ENCODE data around the gene TRAF5. TPM values are rescaled to one million over a fixed set of nuclear protein-coding genes. Genes with fewer than 3 reads are reported as not detected.

TRAF5 gene
- total and polyA plus RNA-seq, 4 donors, result 0.68 to 3.3 (median 1.6) TPM

DNA sequence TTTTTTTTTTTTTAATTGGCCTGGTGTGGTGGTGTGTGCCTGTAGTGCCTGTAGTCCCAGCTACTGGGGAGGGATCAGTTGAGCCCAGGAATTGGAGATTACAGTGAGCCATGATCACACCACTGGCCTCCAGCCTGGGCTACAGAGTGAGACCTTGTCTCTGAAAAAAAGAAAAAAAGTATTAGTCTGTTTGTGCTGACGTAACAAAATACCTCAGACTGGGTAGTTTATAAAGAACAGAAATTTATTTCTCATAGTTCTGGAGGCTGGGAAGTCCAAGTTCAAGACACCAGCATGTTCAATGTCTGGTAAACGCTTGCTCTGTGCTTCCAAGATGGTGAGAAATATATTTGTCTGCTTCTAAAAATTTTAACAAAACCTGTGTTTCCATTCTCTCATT is 25.8 kb downstream of the TRAF5 start:
- Histone ChIP-seq H3K4me3 (ENCODE audit: low read depth in 1 of 3, low read length in 3 of 3) (no peak overlapping the region), H3K27me3 (ENCODE audit: control insufficient read depth in 4 of 4, insufficient read depth in 4 of 4, low read length in 3 of 4) (no peaks in the 10 kb centered on the region), H3K9ac (ENCODE audit: low read depth in 1 of 2, low read length in 2 of 2) (no peak overlapping the region), H3K27ac (ENCODE audit: low read depth in 1 of 2, low read length in 2 of 2) (no peak overlapping the region), H3K9me3 (ENCODE audit: control insufficient read depth in 4 of 4, low read length in 3 of 4) (no peaks in the 10 kb centered on the region), H3K36me3 (ENCODE audit: control insufficient read depth in 4 of 4, insufficient read depth in 3 of 4, low read depth in 1 of 4, low read length in 3 of 4) (no peaks in the 10 kb centered on the region), H3K4me1 (ENCODE audit: control insufficient read depth in 4 of 4, insufficient read depth in 4 of 4, low read length in 3 of 4) (no peaks in the 10 kb centered on the region)
- DNase-seq (ENCODE audit: low spot score), result no peak
- TF ChIP-seq, protein P1, sequence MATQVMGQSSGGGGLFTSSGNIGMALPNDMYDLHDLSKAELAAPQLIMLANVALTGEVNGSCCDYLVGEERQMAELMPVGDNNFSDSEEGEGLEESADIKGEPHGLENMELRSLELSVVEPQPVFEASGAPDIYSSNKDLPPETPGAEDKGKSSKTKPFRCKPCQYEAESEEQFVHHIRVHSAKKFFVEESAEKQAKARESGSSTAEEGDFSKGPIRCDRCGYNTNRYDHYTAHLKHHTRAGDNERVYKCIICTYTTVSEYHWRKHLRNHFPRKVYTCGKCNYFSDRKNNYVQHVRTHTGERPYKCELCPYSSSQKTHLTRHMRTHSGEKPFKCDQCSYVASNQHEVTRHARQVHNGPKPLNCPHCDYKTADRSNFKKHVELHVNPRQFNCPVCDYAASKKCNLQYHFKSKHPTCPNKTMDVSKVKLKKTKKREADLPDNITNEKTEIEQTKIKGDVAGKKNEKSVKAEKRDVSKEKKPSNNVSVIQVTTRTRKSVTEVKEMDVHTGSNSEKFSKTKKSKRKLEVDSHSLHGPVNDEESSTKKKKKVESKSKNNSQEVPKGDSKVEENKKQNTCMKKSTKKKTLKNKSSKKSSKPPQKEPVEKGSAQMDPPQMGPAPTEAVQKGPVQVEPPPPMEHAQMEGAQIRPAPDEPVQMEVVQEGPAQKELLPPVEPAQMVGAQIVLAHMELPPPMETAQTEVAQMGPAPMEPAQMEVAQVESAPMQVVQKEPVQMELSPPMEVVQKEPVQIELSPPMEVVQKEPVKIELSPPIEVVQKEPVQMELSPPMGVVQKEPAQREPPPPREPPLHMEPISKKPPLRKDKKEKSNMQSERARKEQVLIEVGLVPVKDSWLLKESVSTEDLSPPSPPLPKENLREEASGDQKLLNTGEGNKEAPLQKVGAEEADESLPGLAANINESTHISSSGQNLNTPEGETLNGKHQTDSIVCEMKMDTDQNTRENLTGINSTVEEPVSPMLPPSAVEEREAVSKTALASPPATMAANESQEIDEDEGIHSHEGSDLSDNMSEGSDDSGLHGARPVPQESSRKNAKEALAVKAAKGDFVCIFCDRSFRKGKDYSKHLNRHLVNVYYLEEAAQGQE (IDR thresholded peaks at IDR 0.05), result no peak
- TF ChIP-seq, protein P2, sequence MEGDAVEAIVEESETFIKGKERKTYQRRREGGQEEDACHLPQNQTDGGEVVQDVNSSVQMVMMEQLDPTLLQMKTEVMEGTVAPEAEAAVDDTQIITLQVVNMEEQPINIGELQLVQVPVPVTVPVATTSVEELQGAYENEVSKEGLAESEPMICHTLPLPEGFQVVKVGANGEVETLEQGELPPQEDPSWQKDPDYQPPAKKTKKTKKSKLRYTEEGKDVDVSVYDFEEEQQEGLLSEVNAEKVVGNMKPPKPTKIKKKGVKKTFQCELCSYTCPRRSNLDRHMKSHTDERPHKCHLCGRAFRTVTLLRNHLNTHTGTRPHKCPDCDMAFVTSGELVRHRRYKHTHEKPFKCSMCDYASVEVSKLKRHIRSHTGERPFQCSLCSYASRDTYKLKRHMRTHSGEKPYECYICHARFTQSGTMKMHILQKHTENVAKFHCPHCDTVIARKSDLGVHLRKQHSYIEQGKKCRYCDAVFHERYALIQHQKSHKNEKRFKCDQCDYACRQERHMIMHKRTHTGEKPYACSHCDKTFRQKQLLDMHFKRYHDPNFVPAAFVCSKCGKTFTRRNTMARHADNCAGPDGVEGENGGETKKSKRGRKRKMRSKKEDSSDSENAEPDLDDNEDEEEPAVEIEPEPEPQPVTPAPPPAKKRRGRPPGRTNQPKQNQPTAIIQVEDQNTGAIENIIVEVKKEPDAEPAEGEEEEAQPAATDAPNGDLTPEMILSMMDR (IDR thresholded peaks at IDR 0.05; ENCODE audit: low read depth, low read length, missing input control), result no peak
- TF ChIP-seq RAD21 (IDR thresholded peaks at IDR 0.05) (no peak), FOXA1 (IDR thresholded peaks at IDR 0.05) (no peak), YY1 (IDR thresholded peaks at IDR 0.05) (no peak), TAF1 (conservative IDR thresholded peaks at IDR 0.05) (no peak), SP1 (IDR thresholded peaks at IDR 0.05) (no peak)
- TF ChIP-seq, protein P3, sequence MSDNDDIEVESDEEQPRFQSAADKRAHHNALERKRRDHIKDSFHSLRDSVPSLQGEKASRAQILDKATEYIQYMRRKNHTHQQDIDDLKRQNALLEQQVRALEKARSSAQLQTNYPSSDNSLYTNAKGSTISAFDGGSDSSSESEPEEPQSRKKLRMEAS (IDR thresholded peaks at IDR 0.05), result no peak
- WGBS, result 95% methylated on average over 2 of the region's 2 CpGs

DNA sequence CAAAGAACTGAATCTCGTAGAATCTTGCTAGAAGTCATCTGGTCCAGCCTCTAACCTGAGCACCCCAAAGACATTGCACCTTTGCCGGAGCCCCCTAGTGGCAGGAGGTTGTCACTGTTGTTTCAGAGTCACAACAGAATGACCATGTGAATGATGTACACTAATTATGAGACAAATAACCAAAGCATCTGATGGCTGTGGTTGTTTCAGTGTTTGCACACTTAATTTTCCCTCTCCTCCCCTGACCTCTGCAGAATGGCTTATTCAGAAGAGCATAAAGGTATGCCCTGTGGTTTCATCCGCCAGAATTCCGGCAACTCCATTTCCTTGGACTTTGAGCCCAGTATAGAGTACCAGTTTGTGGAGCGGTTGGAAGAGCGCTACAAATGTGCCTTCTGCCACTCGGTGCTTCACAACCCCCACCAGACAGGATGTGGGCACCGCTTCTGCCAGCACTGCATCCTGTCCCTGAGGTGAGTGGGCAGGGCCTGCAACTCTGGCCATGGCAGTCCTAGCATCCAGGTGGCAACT is 26.4 kb downstream of the TRAF5 start:
- H3K9ac ChIP-seq (ENCODE audit: low read depth in 1 of 2, low read length in 2 of 2), result no peak overlapping the region
- H3K27me3 ChIP-seq (ENCODE audit: control insufficient read depth in 4 of 4, insufficient read depth in 4 of 4, low read length in 3 of 4), result no peaks in the 10 kb centered on the region
- H3K9me3 ChIP-seq (ENCODE audit: control insufficient read depth in 4 of 4, low read length in 3 of 4), result no peaks in the 10 kb centered on the region
- no peak overlapping the region for H3K27ac ChIP-seq (ENCODE audit: low read depth in 1 of 2, low read length in 2 of 2)
- no peak overlapping the region for H3K4me3 ChIP-seq (ENCODE audit: low read depth in 1 of 3, low read length in 3 of 3)
- DNase-seq (ENCODE audit: low spot score), result peak; percentile 47
- TF ChIP-seq FOXA2 (IDR thresholded peaks at IDR 0.05) (no peak), NR2F2 (IDR thresholded peaks at IDR 0.05) (no peak), HNF4A (conservative IDR thresholded peaks at IDR 0.05) (peak in 1 of 2 donors; percentile 26), RAD21 (IDR thresholded peaks at IDR 0.05) (peak; percentile 42 to 72)
- TF ChIP-seq, protein P4, sequence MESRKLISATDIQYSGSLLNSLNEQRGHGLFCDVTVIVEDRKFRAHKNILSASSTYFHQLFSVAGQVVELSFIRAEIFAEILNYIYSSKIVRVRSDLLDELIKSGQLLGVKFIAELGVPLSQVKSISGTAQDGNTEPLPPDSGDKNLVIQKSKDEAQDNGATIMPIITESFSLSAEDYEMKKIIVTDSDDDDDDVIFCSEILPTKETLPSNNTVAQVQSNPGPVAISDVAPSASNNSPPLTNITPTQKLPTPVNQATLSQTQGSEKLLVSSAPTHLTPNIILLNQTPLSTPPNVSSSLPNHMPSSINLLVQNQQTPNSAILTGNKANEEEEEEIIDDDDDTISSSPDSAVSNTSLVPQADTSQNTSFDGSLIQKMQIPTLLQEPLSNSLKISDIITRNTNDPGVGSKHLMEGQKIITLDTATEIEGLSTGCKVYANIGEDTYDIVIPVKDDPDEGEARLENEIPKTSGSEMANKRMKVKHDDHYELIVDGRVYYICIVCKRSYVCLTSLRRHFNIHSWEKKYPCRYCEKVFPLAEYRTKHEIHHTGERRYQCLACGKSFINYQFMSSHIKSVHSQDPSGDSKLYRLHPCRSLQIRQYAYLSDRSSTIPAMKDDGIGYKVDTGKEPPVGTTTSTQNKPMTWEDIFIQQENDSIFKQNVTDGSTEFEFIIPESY (IDR thresholded peaks at IDR 0.05), result no peak
- TF ChIP-seq, protein P2 (IDR thresholded peaks at IDR 0.05; ENCODE audit: low read depth, low read length, missing input control), result peak; percentile 52
- WGBS, result 69% methylated on average over 8 of the region's 8 CpGs
- no peaks in the 10 kb centered on the region for H3K4me1 ChIP-seq (ENCODE audit: control insufficient read depth in 4 of 4, insufficient read depth in 4 of 4, low read length in 3 of 4)
- no peaks in the 10 kb centered on the region for H3K36me3 ChIP-seq (ENCODE audit: control insufficient read depth in 4 of 4, insufficient read depth in 3 of 4, low read depth in 1 of 4, low read length in 3 of 4)
